Subcutaneous abdominal adipose tissue (tissue), 5 donors: ENCODE data around the gene TEX22.
A peak's percentile ranks its signal among the peaks of the same experiment; 100 is the strongest.

Experiments used
- H3K27ac ChIP-seq: one replicate; pipeline ENCODE4 v1.7.0; 2013; ENCODE audit warnings: low read depth, mild to moderate bottlenecking, inconsistent platforms, low read length, moderate library complexity
- H3K27me3 ChIP-seq, 5 donors: one replicate each; pipeline ENCODE4 v1.7.0; 2013; ENCODE audit warnings: low read length in 5 of 5, inconsistent platforms in 1 of 5; ENCODE audit not compliant: control insufficient read depth in 5 of 5, insufficient read depth in 4 of 5
- H3K36me3 ChIP-seq, 5 donors: one replicate each; pipeline ENCODE4 v1.7.0; 2013; ENCODE audit warnings: low read length in 5 of 5; ENCODE audit not compliant: control insufficient read depth in 5 of 5, insufficient read depth in 5 of 5
- H3K4me1 ChIP-seq, 5 donors: one replicate each; pipeline ENCODE4 v1.7.0; 2013; ENCODE audit warnings: low read length in 5 of 5, mild to moderate bottlenecking in 3 of 5, moderate library complexity in 1 of 5; ENCODE audit not compliant: control insufficient read depth in 5 of 5, insufficient read depth in 5 of 5
- H3K4me3 ChIP-seq, 5 donors: one replicate each; pipeline ENCODE4 v1.7.0; 2013; ENCODE audit warnings: low read length in 5 of 5, low read depth in 1 of 5
- H3K9ac ChIP-seq, 5 donors: one replicate each; pipeline ENCODE4 v1.7.0; 2013; ENCODE audit warnings: low read length in 5 of 5, mild to moderate bottlenecking in 4 of 5, moderate library complexity in 3 of 5
- H3K9me3 ChIP-seq, 5 donors: one replicate each; pipeline ENCODE4 v1.7.0; 2013; ENCODE audit warnings: low read length in 5 of 5; ENCODE audit not compliant: control insufficient read depth in 5 of 5
- donor health status: healthy.
- donor health status: healthy.
- donor health status: healthy.
- donor health status: healthy.
- donor health status: healthy.

The TEX22 gene

DNA sequence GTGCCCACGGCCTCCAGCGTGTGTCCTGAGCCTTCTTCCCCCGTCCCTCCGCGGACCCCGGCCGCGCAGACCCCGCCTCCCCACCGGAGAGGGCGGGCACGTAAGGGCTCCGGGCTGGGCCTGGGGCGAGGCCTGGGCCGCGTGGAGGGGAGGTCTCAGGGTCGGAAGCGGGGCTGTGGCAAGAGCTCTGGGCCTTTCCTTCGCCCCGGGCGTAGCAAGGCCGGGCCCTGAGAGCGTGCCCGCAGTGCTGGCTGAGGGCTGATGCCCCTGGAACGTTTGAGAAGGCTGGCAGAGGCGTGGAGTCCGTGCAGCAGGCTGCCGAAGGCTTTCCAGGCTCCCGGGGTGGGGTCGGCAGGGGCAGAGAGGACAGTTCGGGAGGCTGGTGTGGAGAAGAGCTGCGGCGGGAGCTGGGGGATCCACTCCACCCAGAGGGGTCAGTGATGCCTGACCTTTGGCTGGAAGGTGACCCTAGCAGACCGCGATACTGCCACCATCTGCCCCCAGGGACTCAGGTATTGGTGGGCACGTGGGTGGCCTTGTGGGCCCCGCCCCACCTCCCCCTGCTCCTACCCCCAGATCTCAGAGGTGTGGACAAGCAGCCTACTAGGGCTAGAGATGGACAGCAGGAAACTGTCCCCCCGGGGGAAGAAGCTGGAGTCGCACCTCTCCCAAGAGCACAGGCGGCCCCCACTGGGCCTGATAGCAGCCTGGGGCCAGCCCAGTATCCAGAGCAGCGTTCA is 558 bp downstream of the TEX22 start:
- peak overlapping the region; percentile 19 to 90 (median 77) for H3K4me3 ChIP-seq
- peak overlapping the region; percentile 37 for H3K27ac ChIP-seq

DNA sequence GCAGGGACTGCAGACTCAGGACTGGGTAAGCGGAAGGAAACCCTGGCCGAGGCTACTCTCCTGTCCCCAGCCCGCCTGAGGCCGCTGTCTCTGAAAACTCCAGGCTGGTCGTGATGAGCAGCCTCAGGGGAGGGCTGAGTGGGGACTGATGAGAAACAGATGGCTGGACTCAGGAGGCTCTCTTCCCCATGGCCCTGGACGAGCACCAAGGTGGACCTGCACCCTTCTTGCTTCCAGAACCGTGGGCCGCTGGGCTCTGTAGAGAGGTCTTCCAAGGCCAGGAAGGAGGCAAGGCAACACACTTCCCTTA is 1.1 kb downstream of the TEX22 start:
- Histone ChIP-seq H3K36me3 (peaks cover 0 to 17% (median 16%) of the 10 kb centered on the region in 5 donors), H3K27ac (no peak overlapping the region), H3K27me3 (no peaks in the 10 kb centered on the region), H3K4me3 (peak overlapping the region; percentile 19 to 90 (median 77)), H3K9me3 (peaks cover 0 to 29% (median 16%) of the 10 kb centered on the region in 5 donors), H3K9ac (peak overlapping the region in 1 of 5 donors; percentile 88), H3K4me1 (peaks cover 0 to 32% (median 20%) of the 10 kb centered on the region in 5 donors)

More for the DNA sequence above, 558 bp downstream of the TEX22 start:
- peaks cover 0 to 24% (median 14%) of the 10 kb centered on the region in 5 donors for H3K9me3 ChIP-seq
- H3K36me3 ChIP-seq: peaks cover 0 to 19% (median 17%) of the 10 kb centered on the region in 5 donors
- peaks cover 0 to 37% (median 25%) of the 10 kb centered on the region in 5 donors for H3K4me1 ChIP-seq
- peak overlapping the region in 4 of 5 donors; percentile 82 to 91 (median 87) for H3K9ac ChIP-seq
- H3K27me3 ChIP-seq: no peaks in the 10 kb centered on the region

DNA sequence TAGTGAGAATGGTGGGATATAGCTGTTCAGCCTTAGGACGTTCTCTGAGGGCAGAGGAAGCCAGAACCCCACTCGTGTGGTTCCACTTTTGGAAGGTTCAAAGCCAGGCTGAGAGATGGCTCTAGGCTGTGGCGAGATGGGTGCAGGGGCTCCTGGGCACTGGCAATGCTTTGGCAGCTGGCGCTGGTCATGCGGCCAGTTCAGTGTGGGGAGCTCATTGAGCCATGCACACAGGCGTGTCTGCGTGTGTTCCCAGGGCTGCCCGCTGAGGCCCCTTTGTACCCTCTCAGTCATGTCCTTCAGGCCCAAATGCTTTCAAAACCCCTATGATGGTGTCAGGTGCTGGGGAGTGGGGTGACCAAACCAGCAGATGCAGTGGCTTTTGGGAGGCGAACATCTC is 1.7 kb downstream of the TEX22 start:
- Histone ChIP-seq H3K9me3 (peaks cover 0 to 35% (median 21%) of the 10 kb centered on the region in 5 donors), H3K4me3 (no peak overlapping the region), H3K27me3 (no peaks in the 10 kb centered on the region), H3K9ac (no peak overlapping the region), H3K36me3 (peaks cover 0 to 13% (median 10%) of the 10 kb centered on the region in 5 donors), H3K4me1 (peaks cover 0 to 28% (median 19%) of the 10 kb centered on the region in 5 donors), H3K27ac (no peak overlapping the region)

DNA sequence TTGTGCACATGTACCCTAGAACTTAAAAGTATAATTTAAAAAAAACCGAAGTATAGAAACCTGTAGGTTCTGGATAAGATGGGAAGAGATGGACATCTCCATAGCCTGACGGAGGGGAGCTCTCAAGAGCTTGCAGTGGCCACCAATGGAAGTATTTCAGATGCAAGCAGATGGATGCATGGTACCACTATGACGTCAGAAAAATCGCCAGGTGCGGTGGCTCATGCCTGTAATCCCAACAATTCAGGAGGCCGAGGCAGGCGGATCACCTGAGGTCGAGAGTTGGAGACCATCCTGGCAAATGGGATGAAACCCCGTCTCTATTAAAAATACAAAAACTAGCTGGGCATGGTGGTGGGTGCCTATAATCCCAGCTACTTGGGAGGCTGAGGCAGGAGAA is 3.4 kb downstream of the TEX22 start:
- Histone ChIP-seq H3K9ac (no peak overlapping the region), H3K4me1 (peaks cover 0 to 28% (median 19%) of the 10 kb centered on the region in 5 donors), H3K4me3 (no peak overlapping the region), H3K36me3 (peaks cover 0 to 13% (median 10%) of the 10 kb centered on the region in 5 donors), H3K27me3 (no peaks in the 10 kb centered on the region), H3K27ac (no peak overlapping the region), H3K9me3 (peaks cover 0 to 41% (median 27%) of the 10 kb centered on the region in 5 donors)

DNA sequence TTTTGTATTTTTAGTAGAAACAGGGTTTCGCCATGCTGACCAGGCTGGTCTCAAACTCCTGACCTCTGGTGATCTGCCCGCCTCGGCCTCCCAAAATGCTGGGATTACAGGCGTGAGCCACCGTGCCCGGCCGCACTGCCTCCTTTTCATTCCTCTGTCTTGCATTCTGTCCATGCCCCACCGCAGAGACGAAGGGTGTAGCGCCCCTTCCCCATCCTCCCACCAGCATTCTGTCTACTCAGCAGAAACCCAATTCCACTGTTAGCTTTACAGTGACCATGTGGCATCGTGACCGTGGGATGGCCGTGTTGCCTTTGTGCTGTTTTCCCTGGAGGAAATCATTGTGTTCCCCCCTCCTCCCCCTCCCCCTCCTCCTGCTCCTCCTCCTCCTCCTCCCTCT is 10.3 kb downstream of the TEX22 start:
- H3K4me3 ChIP-seq: no peak overlapping the region
- peaks cover 0 to 18% (median 17%) of the 10 kb centered on the region in 5 donors for H3K4me1 ChIP-seq
- no peak overlapping the region for H3K27ac ChIP-seq
- H3K36me3 ChIP-seq: no peaks in the 10 kb centered on the region
- peaks cover 0 to 19% (median 13%) of the 10 kb centered on the region in 5 donors for H3K9me3 ChIP-seq
- peaks cover 0 to 20% (median 10%) of the 10 kb centered on the region in 5 donors for H3K27me3 ChIP-seq
- no peak overlapping the region for H3K9ac ChIP-seq

DNA sequence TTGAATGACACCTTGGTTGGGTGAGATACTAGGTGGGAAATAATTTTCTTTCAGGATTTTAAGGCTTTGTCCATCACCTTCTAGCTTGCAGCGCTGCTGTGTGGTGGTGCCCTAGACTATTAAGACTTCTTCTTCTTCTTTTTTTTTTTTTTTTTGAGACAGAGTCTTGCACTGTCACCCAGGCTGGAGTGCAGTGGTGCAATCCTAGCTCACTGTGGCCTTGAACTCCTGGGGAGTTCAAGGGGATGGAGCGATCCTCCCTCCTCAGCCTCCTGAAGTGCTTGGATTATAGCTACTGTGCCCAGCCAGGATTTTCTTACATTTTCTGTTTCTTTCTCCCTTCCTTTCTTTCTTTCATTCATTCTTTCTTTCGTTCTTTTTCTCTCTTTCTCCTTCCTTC is 11.0 kb downstream of the TEX22 start:
- H3K9ac ChIP-seq: no peak overlapping the region
- H3K27ac ChIP-seq: no peak overlapping the region
- peaks cover 0 to 25% (median 22%) of the 10 kb centered on the region in 5 donors for H3K4me1 ChIP-seq
- peaks cover 0 to 15% (median 10%) of the 10 kb centered on the region in 5 donors for H3K9me3 ChIP-seq
- H3K4me3 ChIP-seq: no peak overlapping the region
- peaks cover 0 to 20% (median 10%) of the 10 kb centered on the region in 5 donors for H3K27me3 ChIP-seq
- no peaks in the 10 kb centered on the region for H3K36me3 ChIP-seq

DNA sequence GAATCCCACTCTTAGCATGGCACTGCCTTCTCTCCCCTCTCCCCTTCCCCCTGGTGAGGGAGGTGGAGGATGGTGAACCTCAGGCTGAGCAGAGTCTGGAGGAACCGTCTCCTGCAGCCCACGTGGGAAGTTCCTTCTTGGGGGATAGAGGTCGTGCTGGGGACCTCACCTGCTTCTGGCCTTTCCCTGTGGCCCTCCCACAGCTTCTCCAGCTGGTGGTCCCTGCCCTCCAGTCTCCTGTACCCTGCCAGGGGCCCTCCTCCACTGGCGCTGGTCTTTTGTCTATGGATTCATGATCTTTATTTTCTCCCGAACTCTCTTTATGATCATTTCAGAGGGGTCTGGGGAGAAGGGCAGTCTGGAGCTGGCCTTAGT is 12.3 kb downstream of the TEX22 start:
- peaks cover 0 to 20% (median 10%) of the 10 kb centered on the region in 5 donors for H3K27me3 ChIP-seq
- peaks cover 0 to 34% (median 29%) of the 10 kb centered on the region in 5 donors for H3K4me1 ChIP-seq
- peak overlapping the region in 1 of 5 donors; percentile 55 for H3K4me3 ChIP-seq
- H3K36me3 ChIP-seq: no peaks in the 10 kb centered on the region
- H3K9ac ChIP-seq: peak overlapping the region in 1 of 5 donors; percentile 17
- H3K27ac ChIP-seq: no peak overlapping the region
- peaks cover 0 to 3% (median 0%) of the 10 kb centered on the region in 5 donors for H3K9me3 ChIP-seq

DNA sequence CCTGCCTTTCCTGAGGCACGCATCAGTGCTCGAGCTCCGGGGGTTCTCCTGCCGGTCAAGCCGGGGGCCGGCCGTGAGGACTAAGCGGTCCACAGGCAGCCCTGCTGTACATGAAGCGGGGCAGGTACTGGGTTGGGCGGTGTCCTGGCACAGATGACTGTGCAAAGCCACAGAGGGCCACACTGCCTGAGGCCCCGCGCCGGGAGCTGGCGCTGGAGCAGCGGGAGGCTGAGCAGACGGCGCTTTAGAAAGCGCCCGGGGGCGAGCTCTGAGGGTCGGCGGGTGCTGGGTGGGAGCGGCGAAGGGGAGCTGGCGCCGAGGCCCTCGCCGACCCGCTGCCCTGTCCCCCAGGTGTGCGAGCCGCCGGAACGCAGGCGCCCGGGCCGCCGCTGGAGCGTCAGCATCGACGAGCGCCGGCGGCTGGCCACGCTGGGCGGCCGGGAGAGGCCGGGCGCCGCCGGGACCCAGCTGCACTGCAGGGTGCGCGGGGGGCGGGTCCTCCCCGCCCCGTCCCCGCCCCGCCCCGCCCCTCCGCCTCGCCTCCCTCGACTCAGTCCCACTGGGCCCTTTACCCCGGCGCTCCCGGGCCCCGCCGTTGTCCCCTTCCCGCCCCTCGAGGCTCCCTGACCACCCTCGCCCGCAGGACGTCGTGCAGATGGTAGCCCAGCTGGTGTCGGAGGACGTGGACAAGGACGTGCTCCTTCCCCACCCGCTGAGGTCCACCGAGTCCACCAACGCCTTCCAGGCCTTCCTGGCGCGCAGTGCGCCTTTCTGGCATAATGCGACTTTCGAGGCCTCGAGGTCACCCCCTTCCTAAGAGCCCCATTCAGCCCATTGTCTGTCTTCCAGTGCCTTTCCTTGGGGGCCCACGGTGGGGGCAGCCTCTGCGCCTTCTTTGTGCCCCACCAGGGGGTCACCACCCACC is 12.9 kb downstream of the TEX22 start:
- Histone ChIP-seq H3K27ac (no peak overlapping the region), H3K4me1 (peaks cover 0 to 34% (median 29%) of the 10 kb centered on the region in 5 donors), H3K9ac (peak overlapping the region in 1 of 5 donors; percentile 17)

DNA sequence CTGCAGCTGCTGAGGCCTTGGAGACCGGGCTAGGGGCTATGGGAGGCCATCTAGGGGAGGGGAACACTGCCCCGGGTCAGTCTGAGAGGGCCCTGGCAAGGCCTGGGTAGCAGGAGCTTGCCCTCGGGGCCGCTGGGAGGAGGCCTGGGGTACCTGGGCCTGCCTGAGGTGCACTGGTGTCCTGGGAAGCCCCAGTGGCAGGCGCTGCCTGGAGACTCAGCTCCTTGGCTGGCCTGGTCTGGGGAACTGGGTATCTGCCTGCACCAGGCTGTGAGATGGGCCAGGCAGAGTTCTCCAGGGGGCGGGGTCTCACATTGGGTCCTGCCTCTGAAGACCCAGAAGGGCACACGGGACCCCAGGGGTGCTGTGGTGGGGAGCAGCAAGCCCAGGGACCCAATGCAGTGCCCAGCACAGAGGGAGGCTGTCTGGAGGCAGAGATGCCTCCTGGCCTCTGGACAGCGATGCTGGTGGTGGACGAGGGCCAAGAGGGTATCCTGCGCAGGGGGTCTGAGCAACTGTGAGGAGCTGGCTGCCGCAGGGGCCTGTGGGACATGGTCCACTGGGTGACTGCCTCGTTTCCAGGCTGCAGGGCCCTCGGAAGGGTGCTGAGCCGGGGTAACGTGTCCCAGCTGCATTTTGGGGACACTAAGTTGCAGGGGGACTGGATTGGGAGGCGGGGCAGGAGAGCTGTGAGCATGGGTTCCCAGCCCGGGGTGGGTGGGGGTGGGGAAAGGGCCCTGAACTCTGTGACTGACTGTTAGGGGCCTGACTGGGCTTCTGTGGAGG is 13.8 kb downstream of the TEX22 start:
- H3K27ac ChIP-seq: no peak overlapping the region
- peak overlapping the region in 2 of 5 donors; percentile 22 to 60 for H3K4me3 ChIP-seq
- H3K4me1 ChIP-seq: peaks cover 0 to 34% (median 29%) of the 10 kb centered on the region in 5 donors
- H3K9me3 ChIP-seq: no peaks in the 10 kb centered on the region
- peaks cover 0 to 20% (median 10%) of the 10 kb centered on the region in 5 donors for H3K27me3 ChIP-seq
- H3K36me3 ChIP-seq: no peaks in the 10 kb centered on the region
- H3K9ac ChIP-seq: no peak overlapping the region

More for the DNA sequence above, 12.9 kb downstream of the TEX22 start:
- Histone ChIP-seq H3K9me3 (no peaks in the 10 kb centered on the region), H3K27me3 (peaks cover 0 to 20% (median 10%) of the 10 kb centered on the region in 5 donors), H3K36me3 (no peaks in the 10 kb centered on the region), H3K4me3 (peak overlapping the region in 4 of 5 donors; percentile 22 to 60 (median 40))
